HEK293 (cell line): ENCODE results near the gene PLA2G4C.

Source experiments
- ATF2 ChIP-seq: fragments of 450-650 bp; formaldehyde crosslinking; IDR thresholded peaks from 2 replicates; pipeline ENCODE4 v1.5.1; 2016; ENCODE audit warnings: missing biosample characterization, missing genetic modification characterization, low read depth
- BCL6B ChIP-seq: fragments of 450-650 bp; formaldehyde crosslinking; IDR thresholded peaks from 2 replicates; pipeline ENCODE4 v1.5.1; 2017; ENCODE audit warnings: missing biosample characterization, missing genetic modification characterization
- GLI2 ChIP-seq: fragments of 450-650 bp; formaldehyde crosslinking; IDR thresholded peaks from 2 replicates; pipeline ENCODE4; 2017; ENCODE audit warnings: missing biosample characterization, missing genetic modification characterization, low read depth, borderline replicate concordance
- HOXC10 ChIP-seq: sonication (generic); formaldehyde crosslinking; IDR thresholded peaks from 2 replicates; pipeline ENCODE4 v1.8.1; 2023; ENCODE audit warnings: mild to moderate bottlenecking, missing genetic modification reagents
- KLF16 ChIP-seq: fragments of 450-650 bp; formaldehyde crosslinking; IDR thresholded peaks from 2 replicates; pipeline ENCODE4 v1.5.1; 2017; ENCODE audit warnings: missing biosample characterization, missing genetic modification characterization
- RBAK ChIP-seq: fragments of 450-650 bp; formaldehyde crosslinking; IDR thresholded peaks from 2 replicates; pipeline ENCODE4 v1.5.1; 2016; ENCODE audit warnings: missing biosample characterization, missing genetic modification characterization
- SETDB1 ChIP-seq: IDR thresholded peaks from one replicate; pipeline ENCODE4 v1.6.1; 2017; ENCODE audit warnings: mild to moderate bottlenecking, low read length, moderate library complexity, mixed read lengths; ENCODE audit not compliant: insufficient read length
- YY2 ChIP-seq: fragments of 450-650 bp; formaldehyde crosslinking; IDR thresholded peaks from 2 replicates; pipeline ENCODE4 v1.5.1; 2016; ENCODE audit warnings: missing biosample characterization, missing genetic modification characterization
- ZBTB17 ChIP-seq: fragments of 450-650 bp; formaldehyde crosslinking; IDR thresholded peaks from 2 replicates; pipeline ENCODE4 v1.5.1; 2016; ENCODE audit warnings: missing biosample characterization, missing genetic modification characterization
- ZBTB20 ChIP-seq: fragments of 450-650 bp; formaldehyde crosslinking; IDR thresholded peaks from 2 replicates; pipeline ENCODE4 v1.5.1; 2016; ENCODE audit warnings: missing biosample characterization, missing genetic modification characterization
- ZBTB21 ChIP-seq: fragments of 450-650 bp; formaldehyde crosslinking; IDR thresholded peaks from 2 replicates; pipeline ENCODE4 v1.5.1; 2017; ENCODE audit warnings: missing biosample characterization, missing genetic modification characterization
- ZBTB44 ChIP-seq: fragments of 450-650 bp; IDR thresholded peaks from 2 replicates; pipeline ENCODE4 v1.5.1; 2018; ENCODE audit warnings: missing biosample characterization, mild to moderate bottlenecking, missing genetic modification characterization
- ZBTB8A ChIP-seq: fragments of 450-650 bp; formaldehyde crosslinking; IDR thresholded peaks from 2 replicates; pipeline ENCODE4 v1.5.1; 2016; ENCODE audit warnings: missing biosample characterization, missing genetic modification characterization
- ZFP41 ChIP-seq: fragments of 450-650 bp; formaldehyde crosslinking; IDR thresholded peaks from 2 replicates; pipeline ENCODE4 v1.5.1; 2016; ENCODE audit warnings: missing biosample characterization, missing genetic modification characterization, borderline replicate concordance
- ZIC2 ChIP-seq: fragments of 450-650 bp; formaldehyde crosslinking; IDR thresholded peaks from 2 replicates; pipeline ENCODE4 v1.5.1; 2016; ENCODE audit warnings: missing biosample characterization, missing genetic modification characterization
- ZNF114 ChIP-seq: fragments of 450-650 bp; formaldehyde crosslinking; IDR thresholded peaks from 2 replicates; pipeline ENCODE4 v1.5.0; 2017; ENCODE audit warnings: missing biosample characterization, missing genetic modification characterization
- ZNF148 ChIP-seq: fragments of 450-650 bp; formaldehyde crosslinking; IDR thresholded peaks from 2 replicates; pipeline ENCODE4 v1.5.0; 2017; ENCODE audit warnings: missing biosample characterization, missing genetic modification characterization, borderline replicate concordance
- ZNF169 ChIP-seq: fragments of 450-650 bp; formaldehyde crosslinking; IDR thresholded peaks from 2 replicates; pipeline ENCODE4 v1.5.1; 2016; ENCODE audit warnings: missing biosample characterization, missing genetic modification characterization
- ZNF19 ChIP-seq: fragments of 450-650 bp; formaldehyde crosslinking; IDR thresholded peaks from 2 replicates; pipeline ENCODE4; 2016; ENCODE audit warnings: missing biosample characterization, missing genetic modification characterization, low read depth
- ZNF311 ChIP-seq: fragments of 450-650 bp; formaldehyde crosslinking; IDR thresholded peaks from 2 replicates; pipeline ENCODE4 v1.5.1; 2017; ENCODE audit warnings: missing biosample characterization, missing genetic modification characterization, borderline replicate concordance
- ZNF513 ChIP-seq: fragments of 450-650 bp; IDR thresholded peaks from 2 replicates; pipeline ENCODE4 v1.5.1; 2018; ENCODE audit warnings: missing biosample characterization, missing genetic modification characterization
- ZNF621 ChIP-seq: fragments of 450-650 bp; formaldehyde crosslinking; IDR thresholded peaks from 2 replicates; pipeline ENCODE4 v1.5.1; 2017; ENCODE audit warnings: missing biosample characterization, missing genetic modification characterization
- ZNF624 ChIP-seq: fragments of 450-650 bp; formaldehyde crosslinking; IDR thresholded peaks from 2 replicates; pipeline ENCODE4 v1.5.1; 2017; ENCODE audit warnings: missing biosample characterization, missing genetic modification characterization
- ZNF626 ChIP-seq: fragments of 450-650 bp; sonication (Bioruptor Pico); formaldehyde crosslinking; IDR thresholded peaks from 2 replicates; pipeline ENCODE4 v1.5.1; 2018; ENCODE audit warnings: missing biosample characterization, missing genetic modification characterization, inconsistent platforms
- ZNF658 ChIP-seq: fragments of 450-650 bp; formaldehyde crosslinking; IDR thresholded peaks from 2 replicates; pipeline ENCODE4; 2016; ENCODE audit warnings: missing biosample characterization, missing genetic modification characterization
- ZNF704 ChIP-seq: fragments of 450-650 bp; formaldehyde crosslinking; IDR thresholded peaks from 2 replicates; pipeline ENCODE4 v1.5.1; 2016; ENCODE audit warnings: missing biosample characterization, missing genetic modification characterization
- ZNF747 ChIP-seq: fragments of 450-650 bp; formaldehyde crosslinking; IDR thresholded peaks from 2 replicates; pipeline ENCODE4 v1.5.1; 2016; ENCODE audit warnings: missing biosample characterization, missing genetic modification characterization
- ZNF785 ChIP-seq: fragments of 450-650 bp; formaldehyde crosslinking; IDR thresholded peaks from 2 replicates; pipeline ENCODE4 v1.5.1; 2016; ENCODE audit warnings: missing biosample characterization, missing genetic modification characterization

The PLA2G4C gene

GRCh38 chr19:48010932-48011758 lies 99.5 kb downstream of the PLA2G4C start (continued):
- TF ChIP-seq ZNF624 (tag by site-specific recombination), result no peak
- no peak for TF ChIP-seq ZBTB20 (tag by site-specific recombination)
- TF ChIP-seq GLI2, result no peak
- TF ChIP-seq YY2 (tag by site-specific recombination), result peak; percentile 40; the same call in 1 of the 2 replicates
- peak; percentile 93; the same call in 1 of the 2 replicates for TF ChIP-seq ZNF658
- TF ChIP-seq ZNF747 (tag by site-specific recombination), result 0 out of 2 replicates have a peak, but pooled peaks have one; percentile 82
- TF ChIP-seq ZNF311, result 0 out of 2 replicates have a peak, but pooled peaks have one; percentile 15
- TF ChIP-seq ZNF169, result peak; percentile 82
- TF ChIP-seq ZNF114 (tag by site-specific recombination), result 0 out of 2 replicates have a peak, but pooled peaks have one; percentile 46
- TF ChIP-seq BCL6B (tag by site-specific recombination), result peak; percentile 44; the same call in 1 of the 2 replicates
- no peak for TF ChIP-seq ZNF704
- TF ChIP-seq ZFP41, result no peak
- TF ChIP-seq HOXC10 (CRISPR knock-in tag), result no peak
- peak; percentile 74 for TF ChIP-seq ZBTB21
- peak; percentile 69 for TF ChIP-seq ZBTB17 (tag by site-specific recombination)
- TF ChIP-seq ZNF19 (tag by site-specific recombination), result no peak
- peak; percentile 95 for TF ChIP-seq ZNF513 (tag by site-specific recombination)
- TF ChIP-seq ZNF626 (tag by site-specific recombination), result no peak
- no peak for TF ChIP-seq ZBTB8A
- TF ChIP-seq KLF16 (tag by site-specific recombination), result 0 out of 2 replicates have a peak, but pooled peaks have one; percentile 35
- TF ChIP-seq ZBTB44 (tag by site-specific recombination), result no peak
- no peak for TF ChIP-seq SETDB1
- TF ChIP-seq ZNF785 (tag by site-specific recombination), result peak; percentile 16; the same call in 1 of the 2 replicates
- TF ChIP-seq ZNF148 (tag by site-specific recombination), result peak; percentile 91
- TF ChIP-seq ZIC2, result no peak
- TF ChIP-seq ZNF621, result peak; percentile 53; the same call in 1 of the 2 replicates
- peak; percentile 93 for TF ChIP-seq ATF2 (tag by site-specific recombination)
- TF ChIP-seq RBAK (tag by site-specific recombination), result peak; percentile 60
